Midbrain (tissue), 1 donor: ENCODE data around the gene BDH1.
"Not testable (repeated sequence)": the region's sequence is repeated elsewhere in the genome, so short reads cannot be mapped to it uniquely, and the experiment has no call there.

Experiments used
- DNase-seq: peaks from one replicate; lab custom pipeline; 2025; lab: John Stamatoyannopoulos, UW

The BDH1 gene, protein sequence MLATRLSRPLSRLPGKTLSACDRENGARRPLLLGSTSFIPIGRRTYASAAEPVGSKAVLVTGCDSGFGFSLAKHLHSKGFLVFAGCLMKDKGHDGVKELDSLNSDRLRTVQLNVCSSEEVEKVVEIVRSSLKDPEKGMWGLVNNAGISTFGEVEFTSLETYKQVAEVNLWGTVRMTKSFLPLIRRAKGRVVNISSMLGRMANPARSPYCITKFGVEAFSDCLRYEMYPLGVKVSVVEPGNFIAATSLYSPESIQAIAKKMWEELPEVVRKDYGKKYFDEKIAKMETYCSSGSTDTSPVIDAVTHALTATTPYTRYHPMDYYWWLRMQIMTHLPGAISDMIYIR

DNA sequence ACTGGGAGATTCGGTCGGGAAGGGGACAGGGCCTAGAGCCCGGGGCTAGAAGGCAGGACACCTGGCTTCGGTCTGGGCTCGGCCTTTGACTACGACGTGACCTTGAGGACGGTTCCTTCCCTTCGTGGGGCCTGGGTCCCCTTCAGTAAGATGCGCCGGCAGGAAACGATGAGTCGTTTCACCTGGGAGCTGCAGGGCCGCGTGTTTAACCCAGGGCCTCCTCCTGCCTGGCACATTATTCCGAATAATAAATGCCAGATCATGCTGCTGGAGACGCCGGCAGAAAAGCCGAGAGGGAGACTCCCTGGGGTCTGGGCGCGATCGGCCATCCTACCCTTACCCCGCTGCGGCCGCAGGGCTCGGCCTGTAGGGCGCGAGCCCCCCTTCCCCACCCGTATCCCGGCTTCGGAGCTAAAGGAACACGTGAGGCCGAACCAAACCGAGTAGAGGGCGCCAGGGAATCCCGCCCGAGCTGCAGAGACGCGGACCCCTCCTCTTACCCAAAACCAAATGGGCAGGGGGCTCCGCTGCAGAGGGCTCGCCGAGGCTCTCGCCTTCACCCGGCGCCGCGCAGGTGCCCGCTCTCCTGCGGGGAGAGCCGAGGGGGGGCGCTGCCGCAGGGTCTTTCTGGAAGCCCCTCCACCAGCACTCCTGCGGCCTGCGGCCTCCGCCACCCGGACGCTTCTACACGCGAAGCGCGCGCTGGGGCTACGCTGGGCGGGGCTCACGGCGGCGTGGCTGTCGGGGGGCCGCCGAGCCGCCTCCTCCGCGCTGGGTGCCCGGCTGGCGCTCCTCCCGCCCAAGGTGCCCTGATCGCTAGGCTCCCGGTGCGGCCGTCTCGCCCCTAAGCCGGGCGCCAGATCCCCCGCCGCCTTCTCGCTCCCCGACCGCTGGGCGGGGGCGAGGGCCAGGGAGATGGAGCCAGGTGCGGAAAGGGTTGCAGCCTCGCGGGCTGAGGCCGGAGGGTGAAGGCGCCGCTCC lies at the start of gene BDH1:
TSS of gene BDH1 (minus strand) at position 688 of the 981 bp plus-strand sequence. CDS start 9,525 bp downstream, outside the sequence.
- peak; percentile 65 for DNase-seq

DNA sequence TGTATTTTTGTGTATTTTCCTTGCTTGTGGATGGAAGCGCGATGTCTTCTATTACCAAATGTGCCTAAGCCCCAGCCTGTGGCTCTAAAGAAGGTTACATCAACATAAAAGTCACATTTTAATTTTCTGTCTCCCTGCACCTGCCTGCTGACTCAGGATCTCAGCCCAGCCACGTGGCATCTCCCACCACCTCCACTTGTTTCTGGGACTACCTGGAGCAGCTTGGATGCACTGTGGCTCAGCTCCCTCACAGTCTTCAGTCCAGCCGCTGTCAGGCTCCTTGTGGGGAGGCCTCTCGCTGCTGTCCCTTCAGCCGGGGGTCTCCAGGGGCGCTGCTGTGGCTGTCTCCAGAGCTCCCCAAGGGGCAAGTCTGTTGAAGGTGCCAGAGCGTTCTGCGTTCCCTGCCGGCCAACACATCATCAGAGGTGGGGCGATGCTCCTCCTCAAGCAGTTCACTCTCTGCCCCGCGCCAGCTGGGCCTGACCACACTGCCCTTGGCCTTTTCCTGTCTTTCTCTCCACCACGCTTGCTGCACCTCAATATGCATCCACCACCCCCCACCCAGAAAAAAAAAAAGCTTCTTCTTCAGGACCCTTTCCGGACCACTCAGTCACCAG lies 47.7 kb upstream of the BDH1 start:
- DNase-seq: no peak

DNA sequence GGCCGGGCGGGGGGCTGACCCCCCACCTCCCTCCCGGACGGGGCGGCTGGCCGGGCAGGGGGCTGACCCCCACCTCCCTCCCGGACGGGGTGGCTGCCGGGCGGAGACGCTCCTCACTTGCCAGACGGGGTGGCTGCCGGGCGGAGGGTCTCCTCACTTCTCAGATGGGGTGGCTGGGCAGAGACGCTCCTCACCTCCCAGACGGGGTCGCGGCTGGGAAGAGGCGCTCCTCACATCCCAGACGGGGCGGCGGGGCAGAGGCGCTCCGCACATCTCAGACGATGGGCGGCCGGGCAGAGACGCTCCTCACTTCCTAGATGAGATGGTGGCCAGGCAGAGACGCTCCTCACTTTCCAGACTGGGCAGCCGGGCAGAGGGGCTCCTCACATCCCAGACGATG lies 46.6 kb upstream of the BDH1 start:
- DNase-seq: not testable (repeated sequence)

DNA sequence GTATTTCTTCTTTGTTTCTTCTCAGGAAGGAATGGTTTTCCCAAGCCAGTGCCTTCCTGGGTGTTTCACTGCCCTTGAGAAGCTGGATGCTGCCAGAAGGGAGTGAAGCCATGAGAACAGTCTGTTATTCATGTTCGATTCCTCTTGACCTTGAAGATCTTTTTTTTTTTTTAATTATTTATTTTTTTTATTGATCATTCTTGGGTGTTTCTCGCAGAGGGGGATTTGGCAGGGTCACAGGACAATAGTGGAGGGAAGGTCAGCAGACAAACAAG lies 45.7 kb upstream of the BDH1 start:
- not testable (repeated sequence) for DNase-seq

DNA sequence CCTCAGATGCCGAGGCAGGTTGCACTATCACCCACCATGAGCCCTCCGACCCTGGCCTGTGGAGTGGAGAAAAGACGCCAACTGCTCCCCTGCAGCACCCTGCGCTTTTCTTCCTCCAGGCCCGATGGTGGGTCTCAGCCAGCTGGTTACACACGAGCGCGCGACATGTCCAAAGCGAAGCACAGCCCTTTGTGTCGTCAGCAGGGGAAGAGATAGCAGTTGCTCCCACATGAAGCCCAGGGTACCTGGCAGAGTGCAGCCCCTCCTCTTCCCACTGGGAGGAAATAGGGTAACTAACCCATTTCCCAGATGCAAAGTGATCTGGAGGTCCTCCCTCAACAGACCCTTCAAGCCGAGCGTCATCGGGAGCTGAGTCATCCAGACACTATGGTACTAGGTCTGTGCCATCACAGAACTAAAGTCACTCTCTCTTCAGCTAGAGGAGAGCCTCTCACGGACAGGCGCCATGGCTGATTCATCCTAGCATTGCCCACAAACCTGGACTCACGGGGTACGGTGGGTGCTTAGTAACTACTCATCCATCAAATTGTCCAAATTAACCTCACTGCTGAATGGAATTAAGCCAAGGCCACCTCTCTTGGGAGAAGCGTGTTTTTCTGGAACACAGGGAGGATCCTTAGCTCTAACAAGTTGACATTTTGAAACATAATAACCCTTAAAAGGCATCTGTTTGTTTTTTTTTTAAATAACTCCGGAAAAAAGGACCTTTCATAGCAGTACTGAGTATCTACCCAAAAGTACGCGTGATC lies 45.2 kb upstream of the BDH1 start:
- DNase-seq: no peak

DNA sequence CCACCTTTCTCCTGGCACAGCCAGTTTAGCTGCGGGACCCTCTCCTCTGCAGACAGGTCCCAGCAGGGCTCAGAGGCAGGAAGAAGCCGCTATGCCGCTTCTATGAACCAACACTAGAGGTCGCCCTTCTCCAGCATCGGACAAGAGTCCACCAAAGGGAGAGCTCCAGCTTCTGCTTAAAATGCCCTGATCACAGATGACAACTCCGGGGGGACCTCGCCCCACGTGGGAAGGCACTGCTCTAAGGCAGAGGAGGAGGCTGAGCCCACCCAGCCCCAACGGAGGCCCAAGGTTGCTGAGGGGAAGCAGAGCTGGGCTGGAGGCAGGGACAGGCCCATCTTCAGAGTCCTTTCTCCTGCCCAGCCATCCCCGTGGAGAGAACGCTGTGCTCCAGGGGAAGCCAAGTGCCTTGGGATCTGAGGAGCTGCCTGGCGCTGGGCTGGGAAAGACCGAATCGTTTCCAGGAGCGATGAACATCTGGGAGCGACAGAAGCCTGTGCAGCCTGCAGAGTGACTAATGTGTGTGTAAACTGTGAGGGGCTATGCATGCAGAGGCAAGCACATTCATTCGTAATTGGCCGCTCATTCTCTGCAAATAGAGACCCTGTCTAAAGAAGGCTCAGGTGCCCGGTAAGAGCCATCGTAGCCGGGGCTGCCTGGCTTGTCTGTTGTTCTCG lies 43.5 kb upstream of the BDH1 start:
- DNase-seq: no peak

DNA sequence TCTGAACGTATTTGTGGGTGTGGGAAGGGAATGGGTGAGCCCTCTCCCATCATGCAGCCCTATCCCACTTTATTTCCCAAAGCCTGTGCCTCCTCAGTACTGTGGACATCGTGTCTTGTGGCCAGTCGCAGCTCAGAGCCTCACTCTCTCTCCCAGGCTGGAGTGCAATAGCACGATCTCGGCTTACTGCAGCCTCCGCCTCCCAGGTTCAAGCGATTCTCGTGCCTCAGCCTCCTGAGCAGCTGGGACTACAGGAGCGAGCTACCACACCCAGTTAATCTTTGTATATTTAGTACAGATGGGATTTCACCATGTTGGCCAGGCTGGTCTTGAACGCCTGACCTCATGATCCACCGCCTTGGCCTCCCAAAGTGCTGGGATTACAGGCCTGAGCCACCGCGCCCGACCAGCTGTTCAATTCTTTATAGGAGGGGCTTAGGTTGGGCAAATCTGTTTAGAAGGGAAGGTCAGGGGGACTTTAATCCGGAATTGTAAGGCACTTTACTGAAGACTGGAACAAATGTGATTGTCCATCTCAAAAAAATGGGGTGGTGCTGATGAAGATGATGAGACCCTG lies 42.7 kb upstream of the BDH1 start:
- no peak for DNase-seq

DNA sequence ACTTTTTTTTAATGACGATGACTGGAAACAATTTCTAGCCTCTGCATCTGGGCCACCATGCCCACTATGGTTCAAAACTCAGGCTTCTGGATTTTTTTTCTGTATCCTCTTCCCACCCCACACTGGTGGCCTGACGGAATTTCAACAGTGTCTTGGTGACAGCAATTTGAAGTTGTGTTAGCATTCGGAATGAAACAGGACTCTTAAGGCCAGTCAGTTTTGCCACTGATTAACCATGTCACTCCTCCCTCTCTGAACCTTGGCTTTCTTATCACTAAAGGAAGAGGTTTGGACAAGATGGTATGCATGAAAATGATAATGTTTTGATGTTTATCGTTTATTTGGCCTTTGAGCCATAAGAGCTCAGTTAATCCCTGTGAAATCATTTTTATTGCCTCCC lies 41.6 kb upstream of the BDH1 start:
- DNase-seq: no peak

DNA sequence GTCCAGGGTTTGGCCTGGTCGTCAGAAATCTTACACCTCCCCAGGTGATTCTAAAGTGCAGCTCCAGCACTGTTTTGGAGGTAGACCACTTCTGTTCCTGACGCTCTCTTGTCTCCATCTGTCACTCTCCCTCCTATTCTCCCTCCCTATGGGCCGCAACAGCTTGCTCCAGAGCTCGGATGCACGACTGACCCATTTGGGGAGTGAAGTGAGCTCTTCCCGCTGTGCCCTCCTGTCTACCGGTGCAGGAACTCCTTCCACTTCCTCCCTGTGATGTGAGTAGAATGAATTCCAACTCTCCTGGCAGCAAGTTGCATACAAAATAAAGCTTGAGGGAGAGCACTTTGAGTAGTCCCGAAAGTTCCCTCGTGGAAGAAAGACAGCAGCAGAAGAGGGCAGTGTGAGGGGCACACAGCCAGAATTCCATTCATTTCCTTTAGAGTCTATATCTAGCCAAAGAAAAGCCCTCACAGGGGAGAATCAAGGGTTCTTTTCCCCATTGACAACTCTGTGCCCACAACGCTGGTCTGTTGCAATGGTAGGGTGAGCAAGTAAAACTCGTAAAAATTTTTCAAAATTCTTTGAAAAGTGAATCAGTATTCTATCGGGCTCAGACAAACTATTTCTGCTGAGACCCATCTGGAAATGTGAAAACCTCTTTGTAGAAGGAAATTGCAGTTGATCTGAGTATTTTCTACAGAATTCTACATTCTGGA lies 39.9 kb upstream of the BDH1 start:
- DNase-seq: peak; percentile 41

DNA sequence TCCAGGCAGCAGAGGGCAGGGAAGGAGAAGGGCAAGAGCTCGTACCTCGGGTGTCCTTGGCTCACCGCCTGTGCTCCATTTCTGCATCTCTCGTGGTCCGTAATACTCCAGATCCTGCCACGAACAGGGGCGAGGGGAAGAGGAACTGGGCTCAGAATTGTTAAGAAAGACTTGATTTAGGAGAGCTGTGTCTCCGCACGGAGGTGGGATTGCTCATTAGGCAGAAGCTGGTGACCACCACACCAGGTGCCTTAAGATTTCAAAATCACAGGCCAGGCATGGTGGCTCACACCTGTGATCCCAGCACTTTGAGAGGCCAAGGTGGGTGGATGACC lies 37.2 kb upstream of the BDH1 start:
- DNase-seq: no peak

DNA sequence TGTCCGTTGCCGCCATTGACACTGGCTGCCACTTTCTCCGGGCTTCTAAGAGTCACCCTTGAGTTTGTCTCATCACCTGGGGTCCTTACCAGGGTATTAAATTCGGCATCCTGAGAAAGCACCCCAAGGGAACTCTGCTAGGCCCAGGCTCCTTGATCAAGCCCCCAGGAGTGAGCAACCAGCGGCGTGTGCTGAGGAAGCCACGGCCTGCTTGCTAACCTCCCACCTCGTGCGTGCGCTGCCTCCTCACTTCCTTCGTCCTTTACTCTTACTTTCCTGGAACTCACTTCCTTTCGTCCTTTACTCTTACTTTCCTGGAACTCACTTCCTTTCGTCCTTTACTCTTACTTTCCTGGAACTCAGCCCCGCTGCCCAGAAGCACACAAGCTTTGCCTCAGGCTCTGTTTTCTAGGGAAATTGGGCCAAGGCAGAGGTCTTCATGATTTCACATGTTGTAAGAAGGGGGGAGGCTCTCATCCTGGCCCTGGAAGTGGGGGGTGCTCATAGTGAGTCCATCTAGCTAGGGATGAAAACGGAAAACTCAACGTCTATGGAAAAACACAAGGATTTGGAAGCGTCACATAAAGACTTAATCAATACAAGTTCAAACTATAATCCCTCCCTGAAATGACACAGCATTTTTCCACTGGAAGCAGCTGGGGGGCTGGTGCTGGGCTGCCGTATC lies 36.7 kb upstream of the BDH1 start:
- no peak for DNase-seq

DNA sequence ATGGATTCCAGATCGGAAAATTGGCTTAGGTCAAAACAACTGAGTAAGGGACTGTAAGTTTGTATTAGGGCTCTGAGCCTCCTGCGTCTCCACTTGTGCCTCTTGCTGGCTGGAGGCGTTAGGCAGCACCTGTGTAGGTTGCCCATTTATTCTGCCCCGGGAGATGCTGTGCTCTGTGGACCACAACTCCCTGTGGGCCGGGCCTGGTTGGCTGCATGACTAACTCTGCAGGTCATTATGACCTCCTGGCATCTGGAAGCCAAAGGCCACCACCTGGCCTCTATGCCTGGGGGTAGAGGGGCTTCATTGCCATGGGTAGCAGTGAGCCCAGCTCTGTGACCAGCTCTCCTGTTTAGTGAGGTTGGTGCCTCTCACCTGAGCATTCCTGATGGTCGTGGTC lies 36.0 kb upstream of the BDH1 start:
- DNase-seq: no peak

DNA sequence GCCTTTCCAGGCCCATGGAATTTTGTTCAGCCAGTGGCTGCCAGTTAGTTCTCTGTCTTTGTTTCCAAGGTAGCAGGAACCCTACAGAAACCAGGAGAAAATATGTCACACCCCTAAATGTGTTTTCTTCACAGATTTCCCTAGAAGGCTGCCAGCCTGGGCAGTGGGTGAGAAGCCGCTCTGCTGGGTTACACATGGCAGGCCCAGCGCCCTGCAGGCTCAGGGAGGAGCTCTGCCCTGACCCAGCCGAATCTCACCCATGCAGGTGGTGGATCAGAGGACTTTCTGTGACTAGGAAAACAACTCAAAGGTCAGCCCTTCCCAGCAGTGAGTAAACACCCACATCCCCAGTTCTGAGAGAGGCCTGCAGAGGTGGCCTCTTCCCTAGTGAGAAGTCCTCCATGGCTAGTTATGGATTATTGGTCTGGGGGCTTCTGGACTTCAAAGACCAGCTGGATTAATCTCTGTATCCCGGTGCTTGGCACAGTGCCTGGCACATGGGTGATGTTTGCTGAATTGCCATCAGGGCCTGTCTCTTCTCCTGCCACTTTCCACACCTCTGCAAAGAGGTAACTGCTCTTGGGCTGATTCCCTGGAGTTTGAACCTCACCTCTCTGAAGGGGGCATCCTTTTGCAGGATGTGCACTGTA lies 34.7 kb upstream of the BDH1 start:
- no peak for DNase-seq

DNA sequence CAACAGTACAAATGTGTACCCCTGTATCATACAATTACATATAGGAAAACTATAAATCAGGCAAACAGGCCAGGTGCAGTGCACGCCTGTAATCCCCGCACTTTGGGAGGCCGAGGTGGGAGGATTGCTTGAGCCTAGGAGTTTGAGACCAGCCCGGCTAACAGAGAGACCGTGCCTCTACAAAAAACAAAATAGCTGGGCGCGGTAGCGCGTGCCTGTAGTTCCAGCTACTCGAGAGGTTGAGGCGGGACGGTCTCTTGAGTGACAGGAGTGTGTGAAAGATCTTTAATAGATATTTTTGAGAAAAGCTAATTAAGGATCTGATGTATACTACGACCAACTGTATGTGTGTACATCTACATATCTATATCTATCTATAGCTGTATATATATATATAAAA lies 33.8 kb upstream of the BDH1 start:
- DNase-seq: no peak

DNA sequence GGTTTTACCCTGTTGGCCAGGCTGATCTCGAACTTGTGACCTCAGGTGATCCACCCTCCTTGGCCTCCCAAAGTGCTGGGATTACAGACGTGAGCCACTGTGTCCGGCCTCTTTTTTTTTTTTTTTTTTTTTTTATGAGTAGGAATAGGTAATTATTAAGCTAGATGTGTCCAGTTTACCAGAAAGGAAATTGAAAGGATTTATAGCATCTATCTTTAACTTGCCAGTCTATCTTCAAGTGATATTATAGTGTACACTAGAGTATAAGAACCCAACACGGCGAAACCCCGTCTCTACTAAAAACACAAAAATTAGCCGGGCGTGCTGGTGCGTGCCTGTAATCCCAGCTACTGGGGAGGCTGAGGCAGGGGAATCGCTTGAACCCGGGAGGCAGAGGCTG lies 31.0 kb upstream of the BDH1 start:
- DNase-seq: not testable (repeated sequence)

DNA sequence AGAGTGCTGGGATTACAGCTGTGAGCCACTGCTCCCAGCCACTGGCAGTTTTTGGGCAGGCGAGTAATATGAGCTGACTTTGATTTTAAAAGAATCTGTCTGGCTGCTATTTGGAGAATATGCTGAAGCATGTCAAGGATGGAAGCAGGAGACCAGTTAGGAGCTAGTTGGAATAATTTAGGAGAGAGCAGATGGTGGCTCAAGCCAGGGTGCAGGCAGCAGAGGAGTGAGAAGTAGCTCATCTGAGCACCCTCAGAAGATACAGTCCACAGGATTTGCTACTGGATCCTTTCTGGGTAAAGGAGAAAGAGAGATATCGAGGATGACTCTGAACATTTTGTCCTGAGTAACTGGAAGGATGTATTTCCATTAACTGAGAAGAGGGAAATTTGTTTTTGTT lies 30.4 kb upstream of the BDH1 start:
- DNase-seq: no peak

DNA sequence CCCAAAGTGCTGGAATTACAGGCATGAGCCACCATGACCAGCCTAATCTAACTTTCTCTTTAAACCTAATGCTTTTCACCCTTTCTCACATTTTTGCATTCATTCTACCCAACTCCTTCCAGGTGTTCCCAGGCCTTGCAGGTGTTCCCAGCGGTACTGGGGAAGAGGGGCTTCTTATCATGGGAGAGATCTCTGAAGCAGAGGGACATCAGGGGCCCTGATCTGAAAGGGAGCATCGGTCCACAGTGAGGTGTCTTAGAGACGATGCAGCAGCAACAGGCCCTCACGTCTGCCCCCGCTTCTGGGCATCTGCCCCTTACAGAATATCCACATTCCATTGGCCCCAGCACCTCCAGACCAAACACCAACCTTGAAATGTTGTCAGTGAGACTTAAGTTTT lies 29.0 kb upstream of the BDH1 start:
- no peak for DNase-seq

DNA sequence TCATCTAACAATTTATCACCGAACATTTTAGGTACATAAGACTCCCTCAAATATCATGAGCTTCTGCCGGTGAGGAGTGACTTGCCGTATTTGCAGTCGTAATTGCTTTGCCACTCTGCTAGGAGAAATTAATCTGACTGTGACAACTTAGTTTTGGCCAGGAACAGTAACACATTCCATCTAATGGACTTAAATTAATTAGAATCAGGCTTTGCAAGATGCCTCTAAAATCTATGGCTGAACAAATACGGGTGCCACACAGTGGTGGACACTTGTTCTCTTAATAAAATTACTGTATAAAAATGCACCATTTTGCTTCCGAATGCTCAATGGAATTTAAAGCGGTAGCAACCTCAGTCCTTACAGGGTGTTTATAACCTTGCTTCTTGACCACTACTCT lies 27.6 kb upstream of the BDH1 start:
- no peak for DNase-seq

DNA sequence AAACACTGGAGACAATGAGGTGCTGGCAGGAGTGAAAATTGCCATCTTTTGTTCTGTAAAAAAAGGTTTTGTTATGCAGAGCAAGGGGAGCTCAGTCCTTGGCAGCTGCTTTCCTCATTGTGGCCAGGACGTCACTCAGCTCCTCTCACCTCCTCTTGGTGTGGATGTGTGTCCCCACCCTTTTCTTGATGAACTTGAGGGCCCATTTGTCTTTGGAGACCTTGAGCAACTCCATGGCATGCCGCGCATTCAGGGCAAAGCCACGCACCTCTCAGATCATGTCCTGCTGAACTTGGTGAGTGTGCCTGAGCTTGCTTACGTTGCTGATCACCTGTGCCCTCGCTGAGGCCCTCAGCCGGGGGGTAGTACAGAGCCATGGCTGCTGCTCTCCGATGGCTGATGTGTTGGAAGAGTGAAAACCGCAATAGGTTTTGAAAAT lies 24.5 kb upstream of the BDH1 start:
- DNase-seq: no peak
